Transverse colon (tissue), 4 donors: ENCODE data around the gene RPS2. TPM values are rescaled to one million over a fixed set of nuclear protein-coding genes. Genes with fewer than 3 reads are reported as not detected.

Experiments
- DNase-seq: peaks from one replicate; pipeline ENCODE4 v3.0.0-alpha.2; 2019
- H3K27ac ChIP-seq, 4 donors: fragments of 200-600 bp; sonication (generic); 2 replicates each; pipeline ENCODE4 v1.5.1; 2016 to 2018; ENCODE audit warnings: inconsistent platforms in 4 of 4
- H3K27me3 ChIP-seq: fragments of 200-600 bp; sonication (generic); 2 replicates; pipeline ENCODE4 v1.5.1; 2017; ENCODE audit warnings: inconsistent platforms
- H3K36me3 ChIP-seq, 4 donors: fragments of 200-600 bp; sonication (generic); 2 replicates each; pipeline ENCODE4 v1.5.1; 2017 to 2019; ENCODE audit warnings: inconsistent platforms in 4 of 4
- H3K4me1 ChIP-seq, 4 donors: fragments of 200-600 bp; sonication (generic); 2 replicates each; pipeline ENCODE4 v1.5.1; 2017 to 2020; ENCODE audit warnings: inconsistent platforms in 4 of 4
- H3K4me3 ChIP-seq, 4 donors: fragments of 200-600 bp; sonication (generic); 1 replicate in 1 of 4; 2 replicates in 3 of 4; pipeline versions ENCODE4 v1.5.1 to v1.6.1; 2017 to 2019; ENCODE audit warnings: inconsistent platforms in 4 of 4
- H3K9me3 ChIP-seq, 2 donors: fragments of 200-600 bp; sonication (generic); 2 replicates each; pipeline ENCODE4 v1.5.1; 2017 to 2019; ENCODE audit warnings: inconsistent platforms in 2 of 2
- CTCF ChIP-seq, 5 experiments: fragments of 200-600 bp in 3 of 5; fragments of 450-650 bp in 2 of 5; sonication (generic) in 3 of 5; IDR thresholded peaks; 1 replicate in 2 of 5; 2 replicates in 3 of 5; pipeline ENCODE4 v1.5.1; 2016 to 2017; ENCODE audit warnings: antibody characterized with exemption in 5 of 5, inconsistent platforms in 3 of 5, mild to moderate bottlenecking in 2 of 5, moderate library complexity in 1 of 5
- EP300 ChIP-seq: sonication (generic); formaldehyde crosslinking; IDR thresholded peaks from one replicate; pipeline ENCODE4 v1.6.1; 2017; ENCODE audit warnings: antibody characterized with exemption, low read depth
- POLR2A ChIP-seq: fragments of 450-650 bp; IDR thresholded peaks from one replicate; pipeline ENCODE4 v1.6.1; 2016; ENCODE audit warnings: antibody characterized with exemption, mild to moderate bottlenecking, moderate library complexity
- POLR2AphosphoS5 ChIP-seq, 3 donors: sonication (generic); formaldehyde crosslinking; IDR thresholded peaks; one replicate each; pipeline ENCODE4 v1.6.1; 2016; ENCODE audit warnings: antibody characterized with exemption in 3 of 3
- WGBS, 2 donors: methylation state at CpG; one replicate each; pipeline ENCODE4 v1.1.5; 2018; ENCODE audit warnings: low coverage in 1 of 2; 5-methylcytosine and 5-hydroxymethylcytosine counted together
- in situ Hi-C, 4 donors: fragments of 200-750 bp; cut with MboI; loops; one replicate each; pipeline versions ENCODE4 v1.15.0 to v1.15.1; 2017; ENCODE audit warnings: low sequenced_read_pairs in 3 of 4, low pct_ligation_motif_present in 1 of 4, low pct_unique_long_range_greater_than_20kb in 1 of 4
- intact Hi-C: fragments of 100-400 bp; cut with DNase I; formaldehyde crosslinking; loops from one replicate; pipeline ENCODE4 v1.15.1; 2023; ENCODE audit warnings: low total_unique reads
- total RNA-seq, 4 donors: library from RNA; depleted of rRNA; stranded (reverse); fragments of >200 nt; gene quantifications; one replicate each; pipeline ENCODE4 v1.1.0, GENCODE V29; 2016

RPS2 gene
- total RNA-seq, 4 donors from 2014 or later, result 896 to 2,085 (median 1,613) TPM

GRCh38 chr16:1993731-1994131 lies 29.1 kb upstream of the RPS2 start:
- H3K4me1 ChIP-seq, result peaks cover 7 to 31% (median 25%) of the 10 kb centered on the region in 4 donors
- 0 to 46% methylated on average over 1 to 2 of the region's 2 CpGs for WGBS, 2 donors
- no peak for TF ChIP-seq POLR2A
- no peak for TF ChIP-seq EP300
- no peak for TF ChIP-seq CTCF (IDR thresholded peaks at IDR 0.05)
- no peak for TF ChIP-seq POLR2AphosphoS5 (IDR thresholded peaks at IDR 0.05)
- no peak for DNase-seq
- intact Hi-C loops, result no loop called here
- peaks cover 0 to 9% (median 4%) of the 10 kb centered on the region in 4 donors for H3K36me3 ChIP-seq
- no peak overlapping the region for H3K4me3 ChIP-seq
- H3K27ac ChIP-seq, result no peak overlapping the region
- peaks cover 30% of the 10 kb centered on the region for H3K27me3 ChIP-seq
- H3K9me3 ChIP-seq, result no peaks in the 10 kb centered on the region
- in situ Hi-C loops, result no loop called here

GRCh38 chr16:1992704-1993317 lies 28.2 kb upstream of the RPS2 start:
- Histone ChIP-seq H3K4me1 (peaks cover 7 to 31% (median 25%) of the 10 kb centered on the region in 4 donors), H3K27me3 (peaks cover 34% of the 10 kb centered on the region), H3K9me3 (no peaks in the 10 kb centered on the region), H3K27ac (peak overlapping the region in 1 of 4 donors; percentile 6), H3K4me3 (peak overlapping the region in 1 of 4 donors; percentile 52), H3K36me3 (peaks cover 0 to under 1% (median 0%) of the 10 kb centered on the region in 4 donors)
- 61% methylated on average over 31 of the region's 50 CpGs; no CpG with 5 or more reads in 1 of the 2 donors for WGBS, 2 donors
- in situ Hi-C loops (no loop called here), intact Hi-C loops (no loop called here)
- DNase-seq, result no peak
- TF ChIP-seq POLR2AphosphoS5 (IDR thresholded peaks at IDR 0.05), result no peak
- TF ChIP-seq EP300, result no peak
- no peak for TF ChIP-seq POLR2A
- no peak for TF ChIP-seq CTCF (IDR thresholded peaks at IDR 0.05)

- no peaks in the 10 kb centered on the region for H3K36me3 ChIP-seq
- H3K4me3 ChIP-seq, result peak overlapping the region; percentile 8 to 52 (median 22)
- peak; percentile 97 for DNase-seq
- H3K27me3 ChIP-seq, result peaks cover 34% of the 10 kb centered on the region
- no peaks in the 10 kb centered on the region for H3K9me3 ChIP-seq
- peaks cover 7 to 31% (median 25%) of the 10 kb centered on the region in 4 donors for H3K4me1 ChIP-seq
- intact Hi-C loops (no loop called here), in situ Hi-C loops (no loop called here)
- TF ChIP-seq EP300 (no peak), POLR2AphosphoS5 (IDR thresholded peaks at IDR 0.05) (peak; percentile 68 to 87 (median 83)), POLR2A (peak; percentile 72), CTCF (IDR thresholded peaks at IDR 0.05) (no peak)
- WGBS, 2 donors, result 30% methylated on average over 34 of the region's 96 CpGs; no CpG with 5 or more reads in 1 of the 2 donors
- peak overlapping the region; percentile 63 to 83 (median 76) for H3K27ac ChIP-seq
Measured at GRCh38 chr16:1991948-1992703, 27.5 kb upstream of the RPS2 start.

GRCh38 chr16:1991588-1991947 lies 26.9 kb upstream of the RPS2 start:
- WGBS, 2 donors, result 19% methylated on average over 20 of the region's 22 CpGs; no CpG with 5 or more reads in 1 of the 2 donors
- Histone ChIP-seq H3K4me3 (peak overlapping the region; percentile 8 to 52 (median 22)), H3K36me3 (no peaks in the 10 kb centered on the region), H3K9me3 (no peaks in the 10 kb centered on the region), H3K4me1 (peaks cover 7 to 31% (median 25%) of the 10 kb centered on the region in 4 donors), H3K27me3 (peaks cover 34% of the 10 kb centered on the region), H3K27ac (peak overlapping the region; percentile 63 to 83 (median 76))
- no peak for DNase-seq
- TF ChIP-seq CTCF (IDR thresholded peaks at IDR 0.05), result no peak
- in situ Hi-C loops (no loop called here), intact Hi-C loops (no loop called here)
